Fibroblast of the aortic adventitia (primary cell): ENCODE results near the gene ST8SIA4. TPM values are rescaled to one million over a fixed set of nuclear protein-coding genes. Genes with fewer than 3 reads are reported as not detected.
A peak's percentile ranks its signal among the peaks of the same experiment; 100 is the strongest.

Experiments
- DNase-seq: peaks from one replicate; pipeline ENCODE4 v3.0.0-alpha.2; 2010; ENCODE audit warnings: low read depth
- H3K4me3 ChIP-seq: 2 replicates; pipeline ENCODE4 v1.5.1; 2011; ENCODE audit warnings: low read depth, mild to moderate bottlenecking, control low read depth, low read length, moderate library complexity
- small RNA-seq: library from RNA; depleted of rRNA; stranded (forward); fragments of <200 nt; gene quantifications from one replicate; pipeline ENCODE3, GENCODE V24; 2012
- total RNA-seq: library from RNA; depleted of rRNA; stranded (reverse); fragments of >200 nt; gene quantifications from 2 replicates; pipeline ENCODE4 v1.2.3, GENCODE V29; 2012; ENCODE audit warnings: low replicate concordance
- TF ChIP-seq, protein P1 (sequence below): IDR thresholded peaks from 2 replicates; pipeline ENCODE4 v1.5.1; 2011; ENCODE audit warnings: mild to moderate bottlenecking, low read length, control low read depth, inconsistent platforms; ENCODE audit not compliant: insufficient read depth

Gene ST8SIA4
- total RNA-seq, 1 donor = 0.54 TPM

DNA sequence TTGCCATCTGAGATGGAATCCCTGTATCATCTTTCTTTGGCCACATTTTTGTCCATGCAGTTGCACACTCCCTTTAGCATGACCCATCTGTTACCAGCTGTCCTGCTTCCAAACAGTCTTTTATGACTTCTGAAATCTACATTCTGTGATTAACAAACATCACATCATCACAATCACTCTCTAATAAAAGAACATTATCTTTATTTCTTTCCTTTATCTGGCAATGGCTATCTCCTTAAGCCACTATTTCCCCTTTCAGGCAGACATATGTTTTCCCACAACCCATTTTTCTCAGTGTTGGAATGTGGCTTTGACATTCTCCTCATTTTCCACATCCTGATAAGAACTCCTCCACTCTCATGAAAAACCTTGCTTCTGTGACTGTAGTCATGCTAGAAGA, 141.0 kb downstream of the ST8SIA4 start:
- TF ChIP-seq, protein P1, sequence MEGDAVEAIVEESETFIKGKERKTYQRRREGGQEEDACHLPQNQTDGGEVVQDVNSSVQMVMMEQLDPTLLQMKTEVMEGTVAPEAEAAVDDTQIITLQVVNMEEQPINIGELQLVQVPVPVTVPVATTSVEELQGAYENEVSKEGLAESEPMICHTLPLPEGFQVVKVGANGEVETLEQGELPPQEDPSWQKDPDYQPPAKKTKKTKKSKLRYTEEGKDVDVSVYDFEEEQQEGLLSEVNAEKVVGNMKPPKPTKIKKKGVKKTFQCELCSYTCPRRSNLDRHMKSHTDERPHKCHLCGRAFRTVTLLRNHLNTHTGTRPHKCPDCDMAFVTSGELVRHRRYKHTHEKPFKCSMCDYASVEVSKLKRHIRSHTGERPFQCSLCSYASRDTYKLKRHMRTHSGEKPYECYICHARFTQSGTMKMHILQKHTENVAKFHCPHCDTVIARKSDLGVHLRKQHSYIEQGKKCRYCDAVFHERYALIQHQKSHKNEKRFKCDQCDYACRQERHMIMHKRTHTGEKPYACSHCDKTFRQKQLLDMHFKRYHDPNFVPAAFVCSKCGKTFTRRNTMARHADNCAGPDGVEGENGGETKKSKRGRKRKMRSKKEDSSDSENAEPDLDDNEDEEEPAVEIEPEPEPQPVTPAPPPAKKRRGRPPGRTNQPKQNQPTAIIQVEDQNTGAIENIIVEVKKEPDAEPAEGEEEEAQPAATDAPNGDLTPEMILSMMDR = no peak
- DNase-seq = peak; percentile 80
- no peak overlapping the region for H3K4me3 ChIP-seq

DNA sequence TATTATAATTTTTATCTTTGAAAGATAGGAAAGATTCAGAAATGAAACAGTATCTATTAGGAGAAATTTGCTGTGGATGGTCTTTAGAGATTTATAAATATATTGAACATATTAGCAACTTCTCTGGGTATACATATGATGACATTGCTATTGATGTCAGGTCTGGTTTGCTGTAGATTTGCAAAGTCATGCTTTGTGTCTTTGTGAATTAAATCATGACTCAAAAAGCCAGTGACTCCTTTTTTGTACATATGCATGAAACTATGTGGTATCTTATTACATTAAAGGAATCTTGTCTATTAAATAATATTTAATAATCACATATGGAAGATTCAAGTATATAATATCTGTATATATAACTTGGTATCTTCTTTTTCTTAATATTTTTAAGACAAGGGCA, 141.9 kb downstream of the ST8SIA4 start:
- TF ChIP-seq, protein P1 = no peak
- no peak overlapping the region for H3K4me3 ChIP-seq
- DNase-seq = peak; percentile 36

GRCh38 chr5:100760688-100761087, 142.4 kb downstream of the ST8SIA4 start:
- TF ChIP-seq, protein P1 = no peak
- DNase-seq = no peak
- no peak overlapping the region for H3K4me3 ChIP-seq

DNA sequence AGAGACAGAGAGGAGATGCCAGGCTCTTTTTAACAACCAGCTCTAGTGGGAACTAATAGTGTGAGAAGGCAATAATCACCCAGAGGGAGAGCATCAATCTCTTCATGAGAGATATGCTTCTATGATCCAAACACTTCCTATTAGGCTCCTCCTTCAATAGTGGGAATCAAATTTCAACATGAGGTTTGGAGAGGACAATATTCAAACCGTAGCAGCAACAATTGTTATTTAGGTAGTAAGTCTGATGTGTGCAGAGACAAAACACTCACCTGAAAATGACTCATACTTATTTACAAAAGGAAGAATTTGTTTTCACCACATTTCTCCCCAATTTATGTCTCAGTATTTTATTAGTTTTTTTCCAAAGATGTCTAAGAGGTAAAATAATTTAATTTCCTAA, 144.3 kb downstream of the ST8SIA4 start:
- DNase-seq = no peak
- TF ChIP-seq, protein P1 = no peak
- no peak overlapping the region for H3K4me3 ChIP-seq

GRCh38 chr5:100758306-100758705, 144.8 kb downstream of the ST8SIA4 start:
- TF ChIP-seq, protein P1 = no peak
- DNase-seq = no peak
- H3K4me3 ChIP-seq = no peak overlapping the region

DNA sequence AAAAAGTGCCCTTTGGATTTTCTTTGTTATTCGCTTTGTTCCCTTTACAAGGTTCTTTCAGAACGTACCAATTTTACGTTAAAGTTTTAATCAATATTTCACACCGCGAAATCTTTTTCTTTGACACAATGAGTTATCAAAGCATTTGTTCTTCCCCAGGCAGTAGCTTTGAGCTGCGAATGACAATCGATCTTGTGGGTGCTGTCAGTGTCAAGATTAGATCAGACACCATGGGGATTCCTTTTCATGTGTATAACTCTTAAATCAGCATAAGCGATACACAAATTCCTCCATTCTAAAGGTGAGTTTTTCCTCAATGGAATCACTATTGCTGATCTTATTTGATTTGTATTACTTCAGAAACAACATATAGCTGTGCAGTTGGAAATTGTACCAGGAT, 145.5 kb downstream of the ST8SIA4 start:
- no peak for DNase-seq
- TF ChIP-seq, protein P1 = no peak
- H3K4me3 ChIP-seq = no peak overlapping the region

Small RNA genes within 50 kb of the gene (small RNA-seq; reads per million reads assigned to genes)
- gene MIR548P = not detected
